Naive thymus-derived CD4-positive, alpha-beta T cell (primary cell): ENCODE results near the gene LRRFIP1. TPM values are rescaled to one million over a fixed set of nuclear protein-coding genes. Genes with fewer than 3 reads are reported as not detected.

ENCODE experiments used
- ATAC-seq: fragments of 150-1000 bp; cut with Tn5 transposase; 2 replicates; pipeline ENCODE4 v1.10.0; 2021; ENCODE audit warnings: mild to moderate bottlenecking, moderate library complexity
- CTCF ChIA-PET: fragments of 350-600 bp; sonication (Branson Sonifier 250); formaldehyde crosslinking; loops from one replicate; lab custom pipeline; 2021; ENCODE audit warnings: antibody characterized with exemption; lab: Charles Lee
- POLR2A ChIA-PET: fragments of 350-600 bp; sonication (Branson Sonifier 250); formaldehyde crosslinking; loops from one replicate; lab custom pipeline; 2021; ENCODE audit warnings: antibody characterized with exemption, inconsistent platforms; lab: Charles Lee
- DNase-seq, 9 donors: peaks; one replicate each; pipeline versions ENCODE4 v3.0.0 to v3.0.0-alpha.2; 2020 to 2022; ENCODE audit warnings: mixed read lengths in 1 of 9
- H3K27ac ChIP-seq: one replicate; pipeline ENCODE4 v1.7.0; 2013; ENCODE audit warnings: mild to moderate bottlenecking, low read depth, low read length, moderate library complexity
- H3K27me3 ChIP-seq, 2 donors: one replicate each; pipeline ENCODE4 v1.7.0; 2013; ENCODE audit warnings: low read length in 2 of 2, mild to moderate bottlenecking in 2 of 2, moderate library complexity in 2 of 2; ENCODE audit not compliant: control insufficient read depth in 2 of 2, insufficient read depth in 2 of 2
- H3K36me3 ChIP-seq, 3 experiments: 1 replicate in 2 of 3; 2 replicates in 1 of 3; pipeline ENCODE4 v1.7.0; 2013; ENCODE audit warnings: low read length in 3 of 3, mild to moderate bottlenecking in 3 of 3, moderate library complexity in 1 of 3; ENCODE audit not compliant: insufficient read depth in 3 of 3, control insufficient read depth in 2 of 3
- H3K4me1 ChIP-seq, 2 donors: one replicate each; pipeline ENCODE4 v1.7.0; 2013; ENCODE audit warnings: low read length in 2 of 2, mild to moderate bottlenecking in 2 of 2, moderate library complexity in 1 of 2; ENCODE audit not compliant: control insufficient read depth in 2 of 2, insufficient read depth in 2 of 2
- H3K4me3 ChIP-seq: 2 replicates; pipeline ENCODE4 v1.7.0; 2013; ENCODE audit warnings: mild to moderate bottlenecking, low read length
- H3K9me3 ChIP-seq, 3 experiments: 1 replicate in 2 of 3; 2 replicates in 1 of 3; pipeline ENCODE4 v1.7.0; 2013; ENCODE audit warnings: low read length in 3 of 3; ENCODE audit not compliant: control insufficient read depth in 2 of 3
- H3K27ac Mint-ChIP-seq, 9 donors: one replicate each; pipeline ENCODE4 v1.8.0; 2020 to 2022; ENCODE audit warnings: mixed read lengths in 9 of 9, mild to moderate bottlenecking in 8 of 9, moderate library complexity in 5 of 9, inconsistent platforms in 2 of 9
- H3K27me3 Mint-ChIP-seq, 5 donors: one replicate each; pipeline ENCODE4 v1.8.0; 2021 to 2022; ENCODE audit warnings: mixed read lengths in 5 of 5, mild to moderate bottlenecking in 1 of 5
- H3K36me3 Mint-ChIP-seq, 5 donors: one replicate each; pipeline ENCODE4 v1.8.0; 2020 to 2022; ENCODE audit warnings: mixed read lengths in 5 of 5, mild to moderate bottlenecking in 3 of 5, inconsistent platforms in 1 of 5
- H3K4me1 Mint-ChIP-seq, 7 donors: one replicate each; pipeline ENCODE4 v1.8.0; 2020 to 2022; ENCODE audit warnings: mixed read lengths in 7 of 7, mild to moderate bottlenecking in 3 of 7, inconsistent platforms in 1 of 7
- H3K4me3 Mint-ChIP-seq, 10 donors: one replicate each; pipeline ENCODE4 v1.8.0; 2020 to 2022; ENCODE audit warnings: mild to moderate bottlenecking in 10 of 10, mixed read lengths in 10 of 10, moderate library complexity in 6 of 10, inconsistent platforms in 2 of 10
- H3K9me3 Mint-ChIP-seq, 11 donors: one replicate each; pipeline ENCODE4 v1.8.0; 2020 to 2022; ENCODE audit warnings: mixed read lengths in 11 of 11, mild to moderate bottlenecking in 4 of 11, inconsistent platforms in 1 of 11, moderate library complexity in 1 of 11
- intact Hi-C, 2 donors: fragments of 100-400 bp; cut with micrococcal nuclease; formaldehyde crosslinking; loops; one replicate each; pipeline ENCODE4 v1.15.1; 2023
- polyA plus RNA-seq, 2 donors: library from polyadenylated mRNA; unstranded; fragments of 300-500 nt; fragmentation: Illumina TruSeq; gene quantifications; one replicate each; pipeline ENCODE4 v1.2.3, GENCODE V29; 2021
- total RNA-seq, 6 experiments: library from RNA in 5 of 6; stranded (reverse) in 5 of 6; gene quantifications; 1 replicate in 5 of 6; 2 replicates in 1 of 6; pipeline ENCODE4 v1.2.3 and lab custom pipeline; 2021 to 2026

LRRFIP1 gene
- total and polyA plus RNA-seq, 7 experiments from 2014 or later = 82.2 to 257 (median 105) TPM

- CTCF ChIA-PET = interaction anchor here (1.5 kb wide), 1 partner anchor 59 kb away, joined by 3 read pairs; no protein-coding TSS in a partner anchor
- DNase-seq (no peak), ATAC-seq (no peak)
- no peak overlapping the region for H3K4me3 ChIP-seq
- peaks cover 0 to 32% (median 11%) of the 10 kb centered on the region in 3 experiments for H3K36me3 ChIP-seq
- no peak overlapping the region for H3K4me3 Mint-ChIP-seq
- H3K9me3 Mint-ChIP-seq = no peaks in the 10 kb centered on the region
- peaks cover 34 to 83% (median 63%) of the 10 kb centered on the region in 7 donors for H3K4me1 Mint-ChIP-seq
- H3K27me3 Mint-ChIP-seq = no peaks in the 10 kb centered on the region
- H3K36me3 Mint-ChIP-seq = peaks cover 4 to 11% (median 7%) of the 10 kb centered on the region in 5 donors
- POLR2A ChIA-PET = no interaction called here
- peak overlapping the region in 5 of 9 donors; percentile 7 to 72 (median 49) for H3K27ac Mint-ChIP-seq
- H3K4me1 ChIP-seq = peaks cover 10 to 23% of the 10 kb centered on the region in 2 donors
- no peaks in the 10 kb centered on the region for H3K9me3 ChIP-seq
- intact Hi-C loops = no loop called here
- no peaks in the 10 kb centered on the region for H3K27me3 ChIP-seq
- H3K27ac ChIP-seq = no peak overlapping the region
Observed at GRCh38 chr2:237734905-237735623, 107.7 kb downstream of the LRRFIP1 start.

DNA sequence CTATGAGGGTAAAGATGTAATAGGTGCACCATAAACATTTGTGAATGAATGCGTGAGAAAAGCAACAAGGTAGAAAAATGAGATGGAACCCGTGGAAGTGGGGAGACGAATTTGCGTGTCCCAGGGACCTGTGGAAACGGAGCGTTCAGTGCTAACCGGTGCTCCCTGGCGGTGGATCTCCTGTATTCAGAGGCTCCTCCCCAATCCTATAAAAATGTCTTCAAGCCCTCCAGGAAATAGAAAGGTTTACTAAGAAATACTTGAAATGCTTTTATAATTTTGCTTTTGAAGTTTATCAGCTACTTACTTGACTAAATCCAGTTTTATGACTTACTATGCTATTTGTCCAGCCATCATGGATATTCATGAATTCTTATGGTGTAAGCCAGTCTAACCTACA lies 108.4 kb downstream of the LRRFIP1 start:
- Histone ChIP-seq H3K4me3 (no peak overlapping the region), H3K36me3 (peaks cover 0 to 32% (median 11%) of the 10 kb centered on the region in 3 experiments), H3K27me3 (no peaks in the 10 kb centered on the region), H3K9me3 (no peaks in the 10 kb centered on the region), H3K4me1 (peaks cover 10 to 21% of the 10 kb centered on the region in 2 donors), H3K27ac (no peak overlapping the region)
- ATAC-seq (no peak), DNase-seq (no peak)
- Mint-ChIP-seq H3K27me3 (no peaks in the 10 kb centered on the region), H3K4me1 (peaks cover 31 to 83% (median 61%) of the 10 kb centered on the region in 7 donors), H3K9me3 (no peaks in the 10 kb centered on the region), H3K36me3 (peaks cover 4 to 11% (median 7%) of the 10 kb centered on the region in 5 donors), H3K27ac (peak overlapping the region in 2 of 9 donors; percentile 3 to 7), H3K4me3 (no peak overlapping the region)
- CTCF ChIA-PET = interaction anchor here (2.1 kb wide), 1 partner anchor 9 kb away, joined by 11 read pairs; no protein-coding TSS in a partner anchor
- intact Hi-C loops = no loop called here
- POLR2A ChIA-PET = interaction anchor here (1.2 kb wide), 1 partner anchor 39 kb away, joined by 4 read pairs; no protein-coding TSS in a partner anchor

GRCh38 chr2:237736783-237737182 lies 109.4 kb downstream of the LRRFIP1 start:
- intact Hi-C loops = no loop called here
- Mint-ChIP-seq H3K9me3 (no peaks in the 10 kb centered on the region), H3K27me3 (no peaks in the 10 kb centered on the region), H3K4me1 (peaks cover 27 to 78% (median 59%) of the 10 kb centered on the region in 7 donors), H3K27ac (peak overlapping the region in 5 of 9 donors; percentile 6 to 67 (median 54)), H3K4me3 (no peak overlapping the region), H3K36me3 (peaks cover 4 to 11% (median 10%) of the 10 kb centered on the region in 5 donors)
- ChIA-PET POLR2A (interaction anchor here (1.2 kb wide), 1 partner anchor 40 kb away, joined by 4 read pairs; no protein-coding TSS in a partner anchor), CTCF (interaction anchor here (1.4 to 2.1 kb wide), 2 partner anchors 8 to 64 kb away, joined by 8 to 11 read pairs; no protein-coding TSS in a partner anchor)
- no peak overlapping the region for H3K27ac ChIP-seq
- no peak for DNase-seq
- no peak overlapping the region for H3K4me3 ChIP-seq
- peaks cover 0 to 32% (median 11%) of the 10 kb centered on the region in 3 experiments for H3K36me3 ChIP-seq
- H3K9me3 ChIP-seq = no peaks in the 10 kb centered on the region
- no peaks in the 10 kb centered on the region for H3K27me3 ChIP-seq
- H3K4me1 ChIP-seq = peaks cover 10 to 12% of the 10 kb centered on the region in 2 donors
- ATAC-seq = peak; percentile 18

DNA sequence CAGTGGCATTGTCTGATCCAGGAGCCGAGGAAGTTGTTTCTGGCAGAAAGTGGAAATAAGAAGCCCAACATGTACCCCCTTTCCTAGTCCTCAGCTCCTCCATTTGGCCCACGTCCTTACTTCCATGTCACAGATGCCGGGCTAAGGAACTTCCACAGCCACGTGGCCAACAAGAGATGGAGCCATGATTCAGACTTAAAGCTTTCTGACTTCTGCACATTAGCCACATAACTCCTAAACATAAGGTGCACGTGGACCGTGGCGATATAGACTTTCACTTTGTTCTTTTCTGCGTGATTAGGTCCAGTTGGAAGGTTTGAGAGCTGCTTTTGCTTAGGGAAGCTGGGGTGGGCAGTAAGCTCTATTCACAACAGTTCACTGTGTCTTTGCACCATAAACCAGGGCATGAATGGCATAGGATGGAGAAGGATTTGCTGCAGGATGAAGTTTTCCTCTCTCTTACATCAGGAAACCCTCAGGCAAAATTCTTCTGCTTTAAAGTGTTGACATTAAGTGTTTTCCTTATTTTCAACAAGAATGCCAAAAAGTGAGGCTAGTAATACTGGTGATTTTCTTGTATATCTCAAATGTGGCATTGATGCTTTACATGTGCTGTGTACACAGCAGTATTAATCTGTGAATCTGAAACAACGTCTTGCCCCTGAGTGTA lies 109.9 kb downstream of the LRRFIP1 start:
- Mint-ChIP-seq H3K9me3 (no peaks in the 10 kb centered on the region), H3K4me3 (no peak overlapping the region), H3K4me1 (peaks cover 26 to 78% (median 59%) of the 10 kb centered on the region in 7 donors), H3K27ac (peak overlapping the region; percentile 3 to 83 (median 65)), H3K27me3 (no peaks in the 10 kb centered on the region), H3K36me3 (peaks cover 4 to 11% (median 10%) of the 10 kb centered on the region in 5 donors)
- ChIA-PET POLR2A (interaction anchor here (1.2 kb wide), 1 partner anchor 41 kb away, joined by 4 read pairs; no protein-coding TSS in a partner anchor), CTCF (interaction anchor here (1.4 to 2.1 kb wide), 2 partner anchors 8 to 64 kb away, joined by 8 to 11 read pairs; no protein-coding TSS in a partner anchor)
- intact Hi-C loops = no loop called here
- DNase-seq = no peak
- Histone ChIP-seq H3K9me3 (no peaks in the 10 kb centered on the region), H3K36me3 (peaks cover 0 to 32% (median 11%) of the 10 kb centered on the region in 3 experiments), H3K27me3 (no peaks in the 10 kb centered on the region), H3K4me3 (no peak overlapping the region), H3K27ac (no peak overlapping the region), H3K4me1 (peaks cover 6 to 9% of the 10 kb centered on the region in 2 donors)
- no peak for ATAC-seq

GRCh38 chr2:237738255-237738654 lies 110.9 kb downstream of the LRRFIP1 start:
- Histone ChIP-seq H3K36me3 (peaks cover 0 to 32% (median 11%) of the 10 kb centered on the region in 3 experiments), H3K27me3 (no peaks in the 10 kb centered on the region), H3K27ac (peak overlapping the region; percentile 10), H3K9me3 (no peaks in the 10 kb centered on the region), H3K4me3 (no peak overlapping the region), H3K4me1 (peaks cover under 1 to 1% of the 10 kb centered on the region in 2 donors)
- Mint-ChIP-seq H3K27me3 (no peaks in the 10 kb centered on the region), H3K4me1 (peaks cover 26 to 78% (median 60%) of the 10 kb centered on the region in 7 donors), H3K36me3 (peaks cover 4 to 11% (median 10%) of the 10 kb centered on the region in 5 donors), H3K27ac (peak overlapping the region in 8 of 9 donors; percentile 3 to 83 (median 54)), H3K9me3 (no peaks in the 10 kb centered on the region), H3K4me3 (no peak overlapping the region)
- POLR2A ChIA-PET = no interaction called here
- no peak for DNase-seq
- peak; percentile 2 for ATAC-seq
- intact Hi-C loops = no loop called here
- CTCF ChIA-PET = interaction anchor here (1.0 kb wide), 1 partner anchor 65 kb away, joined by 4 read pairs; no protein-coding TSS in a partner anchor

- H3K4me3 ChIP-seq = no peak overlapping the region
- Mint-ChIP-seq H3K9me3 (no peaks in the 10 kb centered on the region), H3K4me3 (peak overlapping the region in 1 of 10 donors; percentile 56), H3K36me3 (peaks cover 4 to 11% (median 10%) of the 10 kb centered on the region in 5 donors), H3K27ac (peak overlapping the region in 6 of 9 donors; percentile 25 to 82 (median 74)), H3K4me1 (peaks cover 32 to 80% (median 57%) of the 10 kb centered on the region in 7 donors), H3K27me3 (no peaks in the 10 kb centered on the region)
- no peaks in the 10 kb centered on the region for H3K9me3 ChIP-seq
- H3K36me3 ChIP-seq = peaks cover 0 to 35% (median 11%) of the 10 kb centered on the region in 3 experiments
- ChIA-PET POLR2A (interaction anchor here (0.8 kb wide), 1 partner anchor 9 kb away, joined by 3 read pairs; no protein-coding TSS in a partner anchor), CTCF (interaction anchor here (0.8 to 1.4 kb wide), 3 partner anchors 13 to 66 kb away, joined by 3 to 4 read pairs (median 4); no protein-coding TSS in a partner anchor)
- no peaks in the 10 kb centered on the region for H3K27me3 ChIP-seq
- intact Hi-C loops = no loop called here
- ATAC-seq (no peak), DNase-seq (no peak)
- H3K4me1 ChIP-seq = no peaks in the 10 kb centered on the region
- H3K27ac ChIP-seq = no peak overlapping the region
Observed at GRCh38 chr2:237739101-237739500, 111.7 kb downstream of the LRRFIP1 start.
